HG02642 (cell line): ENCODE results near the gene ITGB8.
"Not testable (repeated sequence)": the region's sequence is repeated elsewhere in the genome, so short reads cannot be mapped to it uniquely, and the experiment has no call there.

ENCODE experiments used
- ATAC-seq: cut with Tn5 transposase; IDR thresholded peaks from one replicate; pipeline ENCODE4 v1.9.1; 2021; ENCODE audit warnings: mild to moderate bottlenecking; ENCODE audit not compliant: unreplicated experiment, poor library complexity

ITGB8 gene

DNA sequence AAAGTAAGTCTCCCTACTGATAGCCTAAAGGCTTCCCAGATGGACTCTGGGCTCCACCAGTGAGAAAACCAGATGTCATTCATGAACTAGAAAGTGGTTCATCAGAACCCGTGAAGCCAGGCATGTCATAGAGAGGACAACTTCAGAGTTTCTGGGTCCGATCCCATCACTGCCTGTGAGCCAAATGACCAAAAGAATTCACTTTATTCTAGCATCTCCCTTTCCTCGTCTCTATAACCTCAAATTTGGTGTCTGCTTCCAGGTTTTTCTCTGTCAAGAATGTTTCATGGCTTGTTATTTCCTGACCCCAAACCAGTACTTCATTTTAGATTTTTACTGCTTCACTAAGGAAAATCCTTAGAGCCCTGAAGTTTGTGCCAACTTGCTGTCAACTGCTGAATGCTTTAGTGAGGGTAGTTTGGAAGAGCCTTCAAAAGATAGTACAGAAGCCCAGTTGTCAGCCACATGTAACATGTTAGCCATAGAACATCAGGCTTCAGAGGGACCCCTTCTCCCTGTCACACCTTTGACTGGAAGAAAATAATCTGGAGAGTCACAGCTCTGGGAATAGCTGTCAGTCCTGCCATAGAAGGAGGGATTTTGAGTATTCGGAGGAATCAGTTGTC, 34.0 kb downstream of the ITGB8 start:
- no peak for ATAC-seq

DNA sequence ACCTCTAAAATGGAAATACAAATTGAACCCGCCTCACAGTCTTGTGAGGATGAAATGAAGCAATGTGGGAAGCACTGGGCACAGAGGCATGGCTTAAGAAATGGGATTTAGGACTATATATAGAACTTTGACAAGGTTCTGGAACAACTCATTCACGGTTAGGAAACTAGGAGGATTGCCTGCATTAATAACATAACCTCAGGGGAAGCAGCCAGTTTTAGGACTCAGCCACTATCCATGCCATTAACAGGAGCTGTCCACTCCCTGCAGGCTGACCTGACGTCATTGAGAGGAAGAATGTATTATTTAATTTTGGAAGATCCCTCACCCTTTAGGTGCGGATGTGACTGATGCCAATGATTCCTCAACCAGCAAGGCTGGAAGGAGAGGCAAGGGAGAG, 34.8 kb downstream of the ITGB8 start:
- no peak for ATAC-seq

DNA sequence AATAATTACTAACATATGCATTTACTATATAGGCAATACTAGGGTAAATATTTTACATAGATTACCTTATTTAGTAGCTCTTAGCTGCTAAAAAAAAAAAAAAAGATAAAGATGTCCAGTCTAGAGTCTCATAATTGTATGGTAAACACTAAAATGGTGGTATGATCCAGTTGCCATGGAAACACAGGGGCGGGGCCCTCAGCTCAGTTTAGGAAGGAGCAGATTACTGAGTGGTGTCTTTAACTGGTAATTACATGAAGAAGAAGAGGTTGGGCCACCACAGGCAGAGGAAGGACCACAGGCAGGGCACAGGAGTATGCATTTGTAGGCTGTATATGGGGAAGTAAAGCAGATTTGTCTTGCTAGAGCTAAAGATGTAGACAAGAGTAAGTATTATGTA, 43.7 kb downstream of the ITGB8 start:
- no peak for ATAC-seq

DNA sequence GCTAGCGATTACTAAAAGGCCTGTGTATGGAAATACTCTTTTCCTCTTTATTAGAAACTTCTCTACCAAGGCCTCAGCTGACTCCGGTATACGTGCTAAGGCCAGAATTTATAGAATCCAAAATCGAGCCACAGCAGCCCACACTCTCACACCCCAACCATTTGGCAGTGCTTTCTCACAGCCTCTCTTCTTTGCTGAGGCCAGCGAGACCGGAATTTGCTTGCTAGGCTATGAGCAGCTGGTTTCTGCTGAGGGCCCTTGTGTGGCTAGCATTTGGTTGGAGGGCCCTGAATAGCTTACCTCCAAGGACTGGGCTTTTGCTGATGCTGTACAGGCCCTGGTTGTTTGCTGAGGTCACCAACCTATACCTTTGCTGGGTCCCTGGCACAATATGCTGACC, 46.1 kb downstream of the ITGB8 start:
- ATAC-seq, result no peak

DNA sequence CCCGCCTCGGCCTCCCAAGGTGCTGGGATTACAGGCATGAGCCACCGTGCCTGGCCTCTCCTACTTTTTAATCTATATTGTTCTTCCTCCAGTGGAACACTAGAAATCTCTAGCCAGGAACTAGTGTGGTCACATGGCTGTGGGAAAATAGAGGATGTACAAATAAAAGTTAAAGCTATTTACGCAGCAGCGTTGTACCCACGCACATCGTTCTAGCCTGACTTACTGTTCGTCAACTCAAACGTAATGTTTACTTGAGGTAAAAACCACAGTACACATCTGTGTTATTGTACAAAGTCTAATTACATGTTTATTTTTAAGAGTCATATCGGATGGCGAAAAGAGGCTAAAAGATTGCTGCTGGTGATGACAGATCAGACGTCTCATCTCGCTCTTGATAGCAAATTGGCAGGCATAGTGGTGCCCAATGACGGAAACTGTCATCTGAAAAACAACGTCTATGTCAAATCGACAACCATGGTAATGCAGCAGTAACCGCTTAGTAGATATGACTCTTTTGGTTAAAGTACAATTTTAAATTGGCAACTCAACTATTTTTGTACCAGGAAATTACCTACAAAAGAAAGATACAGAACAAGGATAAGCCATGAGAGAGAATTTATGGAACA, 50.8 kb downstream of the ITGB8 start:
- no peak for ATAC-seq

DNA sequence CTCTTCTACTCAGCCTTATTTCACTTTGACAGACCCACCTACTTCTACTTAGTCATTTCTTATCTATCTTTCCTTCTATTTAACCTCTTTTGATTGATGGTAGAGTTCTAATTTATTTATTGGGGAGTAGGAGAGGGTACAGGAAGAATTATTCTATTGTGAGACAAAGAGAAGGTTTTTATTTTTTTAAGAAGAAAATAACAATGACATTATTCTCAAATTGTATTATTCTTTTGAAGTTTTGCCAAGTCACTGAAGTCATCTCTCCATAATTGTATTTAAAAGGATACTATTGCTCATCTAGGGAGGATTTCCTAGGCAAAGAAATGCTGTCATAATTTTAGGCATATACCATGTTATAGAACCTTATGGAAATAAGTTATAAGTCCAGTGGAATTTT, 52.7 kb downstream of the ITGB8 start:
- ATAC-seq, result no peak

DNA sequence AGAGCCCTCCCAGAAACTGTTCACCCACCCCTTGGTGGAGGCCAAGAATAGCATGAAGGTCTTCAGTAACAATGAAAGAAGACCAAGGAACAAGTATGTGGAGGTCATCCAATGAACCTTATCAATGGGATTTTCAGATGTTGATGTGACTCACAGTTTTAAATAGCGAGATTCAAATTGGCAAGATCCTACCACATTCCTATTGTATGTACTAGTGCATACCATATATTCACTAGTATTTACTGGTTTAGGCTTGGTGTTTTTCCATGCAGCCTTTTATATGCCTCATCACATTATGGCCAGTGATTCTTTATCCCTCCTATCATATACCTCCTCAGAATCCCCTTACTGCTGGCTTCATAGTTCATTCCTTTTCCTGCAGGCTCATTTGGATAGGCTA, 54.4 kb downstream of the ITGB8 start:
- ATAC-seq, result no peak

DNA sequence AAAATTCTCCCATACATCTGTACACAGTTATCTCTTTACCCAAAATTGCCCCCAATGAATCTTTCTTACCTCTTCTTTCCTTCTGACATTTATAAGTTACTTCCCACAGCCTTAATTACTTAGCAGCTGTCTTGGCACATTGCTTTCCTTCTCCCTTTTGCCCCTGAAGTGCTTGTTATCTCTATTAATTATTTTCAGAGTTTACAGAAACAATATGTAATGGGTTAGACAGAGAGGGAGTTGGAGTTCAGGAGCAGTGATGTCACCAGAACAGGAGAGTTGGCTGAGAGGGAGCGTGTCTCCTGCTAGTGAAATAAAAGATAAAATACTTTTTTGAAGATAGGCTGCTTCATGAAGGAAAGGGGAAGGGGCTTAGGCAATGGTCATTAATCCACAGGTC, 57.4 kb downstream of the ITGB8 start:
- no peak for ATAC-seq

DNA sequence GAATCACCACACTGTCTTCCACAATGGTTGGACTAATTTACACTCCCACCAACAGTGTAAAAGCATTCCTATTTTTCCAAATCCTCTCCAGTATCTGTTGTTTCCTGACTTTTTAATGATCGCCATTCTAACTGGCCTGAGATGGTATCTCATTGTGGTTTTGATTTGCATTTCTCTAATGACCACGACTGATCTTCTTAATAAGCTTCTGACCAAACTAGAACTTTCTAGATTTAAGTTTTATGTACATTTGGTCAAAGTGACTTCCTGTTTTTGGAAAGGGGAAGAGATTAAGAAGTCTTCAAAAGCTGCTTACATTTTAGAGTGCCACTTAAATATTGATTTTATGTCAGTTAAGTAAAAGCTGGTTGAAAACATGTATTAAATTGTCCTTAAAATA, 58.5 kb downstream of the ITGB8 start:
- ATAC-seq, result not testable (repeated sequence)

DNA sequence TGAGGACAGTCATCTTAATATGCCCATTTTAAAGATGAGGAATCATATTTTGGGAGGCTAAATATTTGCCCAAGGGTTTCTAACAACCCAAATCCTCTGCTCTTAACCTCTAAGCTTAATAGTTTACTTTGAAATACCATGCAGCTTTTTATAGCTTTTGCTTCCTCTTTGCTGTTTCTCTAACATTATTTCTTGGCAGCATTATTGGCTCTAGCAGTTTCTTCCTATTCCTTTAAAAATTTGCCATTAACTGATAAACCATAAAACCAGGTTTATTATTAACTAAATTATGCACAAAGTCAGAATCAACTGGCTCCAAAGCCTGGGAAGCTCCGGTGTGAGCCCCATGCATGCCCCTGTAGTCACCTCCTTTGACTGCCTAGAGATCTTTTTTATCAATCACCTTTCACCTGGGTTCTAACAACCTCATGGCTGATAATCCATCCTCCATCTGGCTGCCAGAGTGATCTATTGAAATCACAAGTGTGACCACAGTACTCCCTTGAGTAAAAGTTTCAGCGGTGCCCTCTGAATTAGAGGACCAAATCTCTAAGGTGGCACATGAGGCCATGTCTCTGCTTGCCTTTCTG, 62.4 kb downstream of the ITGB8 start:
- no peak for ATAC-seq

DNA sequence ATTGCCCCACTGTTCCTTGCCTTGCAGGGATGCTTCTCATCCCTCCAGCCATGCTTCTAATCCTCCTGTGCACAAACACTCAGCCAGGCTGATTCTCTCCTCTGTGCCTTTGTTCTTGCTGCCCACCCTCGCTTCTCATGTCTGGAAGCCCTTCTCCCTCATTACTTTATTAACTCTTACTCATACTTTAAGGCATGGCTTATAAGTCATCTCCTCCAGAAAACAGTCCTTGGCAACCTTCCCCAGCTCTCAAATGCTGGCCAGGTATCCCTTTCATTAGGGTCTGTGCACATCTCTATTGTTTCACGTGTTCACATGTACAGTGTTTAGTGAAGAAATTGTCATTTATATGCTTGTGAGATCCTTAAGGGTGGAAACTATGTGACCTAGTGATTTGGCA, 62.9 kb downstream of the ITGB8 start:
- no peak for ATAC-seq

DNA sequence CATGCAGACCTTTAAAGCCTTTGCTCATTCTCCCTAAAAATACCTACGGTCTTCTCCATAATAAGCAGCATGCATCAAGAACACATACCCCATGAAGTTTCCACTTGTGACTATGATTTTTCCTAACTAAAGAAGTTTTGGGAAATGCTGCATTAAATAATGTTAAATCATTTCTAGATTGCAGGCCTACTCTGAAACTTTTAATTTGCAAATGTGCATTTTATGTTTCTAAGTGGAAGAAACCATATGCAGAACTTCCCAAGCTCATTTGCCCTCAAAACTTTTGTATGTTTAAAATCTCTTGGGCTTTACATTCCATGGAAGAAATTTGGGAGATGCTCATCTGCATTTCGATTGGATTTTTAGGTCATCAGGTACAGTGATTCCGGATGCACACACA, 63.6 kb downstream of the ITGB8 start:
- no peak for ATAC-seq

DNA sequence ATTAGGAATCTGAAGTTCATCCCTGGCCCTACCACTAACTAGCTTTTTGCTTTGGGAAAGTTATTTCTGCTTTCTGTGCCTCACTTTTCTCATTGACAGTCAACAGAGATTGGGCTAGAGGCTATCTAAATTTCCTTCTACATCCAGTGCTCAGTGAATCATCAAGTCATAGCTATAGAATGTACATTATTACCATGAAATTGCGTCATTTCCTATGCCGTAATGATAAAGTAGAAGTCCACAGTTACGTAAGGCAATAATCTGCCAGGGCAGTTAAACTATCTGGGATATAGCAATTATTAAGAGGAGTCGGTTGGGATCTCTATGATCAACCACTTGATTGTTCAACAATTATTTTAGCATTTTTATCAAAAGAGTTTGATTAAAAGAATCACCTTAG, 64.4 kb downstream of the ITGB8 start:
- ATAC-seq, result no peak

DNA sequence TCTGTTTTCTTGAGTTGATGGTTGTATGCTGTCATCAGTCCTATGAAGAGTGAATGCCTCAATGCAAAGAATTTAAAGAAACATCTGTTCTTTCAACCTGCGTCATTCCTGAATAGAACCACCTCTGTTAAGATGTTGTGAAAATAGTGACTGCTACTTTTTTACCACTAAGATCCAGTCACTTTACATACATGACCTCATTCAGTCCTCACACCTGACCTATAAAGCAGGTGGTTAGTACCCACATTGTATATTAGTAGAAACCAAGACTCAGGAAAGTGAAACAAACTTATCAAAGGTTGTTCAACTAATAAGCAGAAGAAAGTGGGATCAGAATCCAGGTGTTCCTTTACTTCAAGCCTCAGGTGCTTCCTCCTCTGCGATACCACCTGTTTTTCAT, 64.8 kb downstream of the ITGB8 start:
- ATAC-seq, result peak; percentile 92

DNA sequence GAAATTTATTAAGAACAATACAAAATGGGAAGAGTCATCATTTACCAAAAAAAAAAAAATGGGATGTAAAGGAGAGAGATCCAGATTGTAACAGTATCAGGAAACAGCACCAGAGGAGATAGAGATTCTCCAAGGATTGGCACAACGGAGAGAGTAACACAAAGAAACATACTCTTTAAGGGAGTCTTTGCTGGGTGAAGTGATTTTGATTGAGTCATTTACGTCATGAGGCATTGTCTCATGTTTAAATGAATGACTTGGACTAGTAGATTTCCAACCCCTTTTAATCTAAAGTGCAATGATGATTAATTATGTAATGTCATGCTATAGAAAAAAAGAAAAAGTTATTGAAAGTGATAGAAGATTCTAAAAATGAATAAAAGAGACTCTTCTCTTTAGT, 68.8 kb downstream of the ITGB8 start:
- no peak for ATAC-seq

DNA sequence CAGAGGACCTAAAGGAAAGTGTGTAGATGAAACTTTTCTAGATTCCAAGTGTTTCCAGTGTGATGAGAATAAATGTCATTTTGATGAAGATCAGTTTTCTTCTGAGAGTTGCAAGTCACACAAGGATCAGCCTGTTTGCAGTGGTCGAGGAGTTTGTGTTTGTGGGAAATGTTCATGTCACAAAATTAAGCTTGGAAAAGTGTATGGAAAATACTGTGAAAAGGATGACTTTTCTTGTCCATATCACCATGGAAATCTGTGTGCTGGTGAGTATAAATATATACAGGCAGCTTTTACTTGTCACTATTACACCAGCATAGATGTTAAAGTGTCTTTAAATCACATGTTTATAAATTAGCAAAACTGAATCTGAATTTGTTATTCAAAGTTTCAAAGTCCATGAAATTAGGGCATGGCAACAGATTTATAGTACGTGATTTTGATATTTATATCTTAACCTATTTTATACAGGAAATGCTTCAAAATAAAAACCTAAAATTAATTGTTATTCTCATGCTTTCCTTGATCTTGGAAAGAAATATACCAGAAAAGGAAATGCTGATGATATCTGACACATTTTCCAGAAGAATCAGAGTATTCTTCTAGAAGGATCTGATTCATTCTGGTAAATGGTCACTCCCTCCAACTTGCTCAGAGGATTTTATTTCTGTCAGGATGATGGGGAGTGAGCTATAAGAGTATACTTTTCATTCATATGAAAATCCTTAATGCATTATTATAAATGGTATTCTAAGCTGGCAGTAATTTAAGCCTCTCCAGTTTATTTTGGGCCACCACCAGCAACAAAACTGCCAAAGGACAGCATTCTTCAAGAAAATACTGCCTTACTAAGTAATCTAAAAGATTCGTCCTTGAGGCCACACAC, 71.4 kb downstream of the ITGB8 start:
- no peak for ATAC-seq

DNA sequence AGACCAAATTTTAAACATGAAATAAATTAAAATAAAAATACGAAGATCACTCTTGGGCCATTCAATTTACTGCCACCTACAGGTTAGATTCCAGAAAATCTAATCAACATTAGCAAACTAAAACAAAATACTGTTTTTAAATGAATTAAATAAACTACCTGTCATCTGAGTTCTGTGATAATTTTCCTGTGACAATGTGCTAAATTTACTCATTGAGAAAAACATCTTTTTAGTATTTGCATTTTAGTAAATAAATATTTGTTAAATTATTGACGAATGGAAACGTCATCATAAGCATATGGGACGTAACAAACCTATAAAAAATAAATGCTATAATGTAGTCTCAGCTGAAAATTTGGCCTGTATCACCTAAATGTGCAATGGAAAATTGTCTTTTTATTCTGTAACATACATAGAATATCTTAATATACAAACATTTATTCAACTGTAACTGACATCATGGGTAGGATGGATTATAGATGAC, 72.1 kb downstream of the ITGB8 start:
- ATAC-seq, result no peak

DNA sequence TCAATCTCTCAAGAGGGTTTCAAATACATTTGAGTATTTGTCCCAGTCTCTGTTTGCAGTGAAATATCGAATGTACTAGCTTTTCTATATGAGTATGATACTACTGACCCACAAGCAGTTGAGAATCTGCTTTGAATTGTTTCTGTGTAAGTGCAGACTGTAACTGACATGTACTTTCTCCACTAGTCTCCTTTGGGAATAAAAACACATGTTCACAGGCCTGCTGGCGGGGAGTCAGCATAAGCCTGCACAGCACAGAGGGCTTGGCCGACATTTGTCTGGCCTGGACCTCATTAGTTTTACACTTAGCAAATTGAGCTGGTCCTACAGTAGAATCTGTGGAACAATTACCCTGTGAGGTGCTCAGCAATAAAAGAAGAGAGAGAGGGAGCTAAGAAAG, 72.6 kb downstream of the ITGB8 start:
- ATAC-seq, result no peak

DNA sequence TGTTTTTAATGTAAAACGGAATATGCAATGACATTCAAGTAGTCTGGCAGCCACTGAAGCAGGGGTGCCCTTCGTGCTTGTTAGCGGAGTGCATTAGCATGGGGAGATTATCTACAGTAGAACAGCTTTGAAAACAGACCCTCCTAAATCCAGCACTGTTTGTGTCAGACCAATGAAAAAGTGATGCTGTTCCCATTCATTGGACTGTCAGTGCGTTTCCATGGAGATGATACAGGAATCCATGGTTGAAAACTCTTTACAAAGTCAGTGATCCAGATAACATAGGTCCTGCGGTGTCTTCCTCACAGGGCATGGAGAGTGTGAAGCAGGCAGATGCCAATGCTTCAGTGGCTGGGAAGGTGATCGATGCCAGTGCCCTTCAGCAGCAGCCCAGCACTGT, 73.6 kb downstream of the ITGB8 start:
- no peak for ATAC-seq

DNA sequence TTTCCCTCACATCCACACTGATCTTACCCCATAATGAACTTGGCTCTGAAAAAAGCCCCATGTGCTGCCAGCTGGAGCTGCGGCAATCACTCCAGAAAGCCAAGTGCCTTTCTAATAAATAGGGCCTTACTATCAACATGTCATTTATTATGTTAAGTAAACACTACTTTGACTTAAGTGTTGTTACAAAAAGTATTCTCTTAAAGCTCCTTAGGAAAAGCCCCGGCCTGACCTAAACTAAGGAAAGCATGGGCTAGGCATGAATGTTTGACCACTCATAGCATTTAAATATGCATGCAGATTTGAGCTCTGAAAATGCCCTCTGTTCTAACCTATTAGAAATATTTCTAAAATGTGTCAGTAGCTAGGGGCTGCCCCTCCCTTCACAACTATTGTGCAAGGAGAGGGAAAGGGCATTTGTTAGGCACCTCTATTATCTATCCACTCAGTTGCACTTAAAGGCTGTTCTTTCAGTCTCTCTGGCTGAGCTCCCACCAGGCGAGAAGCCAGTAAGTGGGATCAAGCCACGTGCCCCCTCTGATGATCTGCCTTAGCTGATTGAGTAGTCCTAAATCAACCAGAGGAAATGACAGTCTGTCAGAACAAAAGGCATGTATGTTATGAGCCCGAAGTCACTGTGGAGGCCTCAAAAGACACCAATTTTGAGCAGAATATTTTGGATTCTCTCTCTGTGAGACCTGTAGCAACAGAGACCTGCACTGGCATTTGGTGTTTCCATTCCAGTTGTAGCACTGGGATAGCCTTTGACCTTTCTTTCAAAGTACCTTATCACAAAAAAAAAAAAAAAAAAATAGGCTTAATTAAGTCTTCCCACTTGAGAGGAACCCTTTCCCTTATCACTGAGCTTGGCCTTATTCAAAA, 77.1 kb downstream of the ITGB8 start:
- ATAC-seq, result no peak
